Endothelial cell of umbilical vein (primary cell): Measurements from ENCODE around the gene COL4A2.

Experiments
- CTCF ChIP-seq, 2 donors: IDR thresholded peaks; 1 replicate in 1 of 2; 2 replicates in 1 of 2; pipeline ENCODE4 v1.5.1; 2011; ENCODE audit warnings: low read length in 2 of 2, mild to moderate bottlenecking in 2 of 2, moderate library complexity in 2 of 2, control low read depth in 1 of 2, inconsistent platforms in 1 of 2, low read depth in 1 of 2; ENCODE audit not compliant: insufficient read depth in 1 of 2; ENCODE audit errors: extremely low read depth in 1 of 2
- EZH2 ChIP-seq: IDR thresholded peaks from 2 replicates; pipeline ENCODE4 v1.6.1; 2012; ENCODE audit warnings: borderline replicate concordance, low read depth, mild to moderate bottlenecking, moderate library complexity, low read length, inconsistent platforms; ENCODE audit not compliant: severe bottlenecking
- FOS ChIP-seq: IDR thresholded peaks from 2 replicates; pipeline ENCODE4 v1.6.1; 2011; ENCODE audit warnings: mild to moderate bottlenecking, low read length, moderate library complexity, borderline replicate concordance; ENCODE audit not compliant: insufficient read depth
- MAX ChIP-seq: IDR thresholded peaks from 2 replicates; pipeline ENCODE4 v1.6.1; 2011; ENCODE audit not compliant: insufficient read depth, insufficient read length
- POLR2A ChIP-seq: IDR thresholded peaks from 2 replicates; pipeline ENCODE4 v1.6.1; 2012; ENCODE audit warnings: low read depth, mild to moderate bottlenecking, control low read depth, low read length
- POLR2AphosphoS5 ChIP-seq: IDR thresholded peaks from 2 replicates; pipeline ENCODE4 v1.6.1; 2012; ENCODE audit warnings: low read depth, mild to moderate bottlenecking, control low read depth, low read length, moderate library complexity; ENCODE audit not compliant: insufficient read depth

GRCh38 chr13:110475550-110476219 is 168.6 kb downstream of the COL4A2 start:
- TF ChIP-seq POLR2AphosphoS5, result no peak
- no peak for TF ChIP-seq POLR2A
- TF ChIP-seq MAX, result no peak
- no peak for TF ChIP-seq FOS
- no peak for TF ChIP-seq CTCF (IDR thresholded peaks at IDR 0.05; ENCODE audit: extremely low read depth in 1 of 2, insufficient read depth in 1 of 2, low read depth in 1 of 2, low read length in 2 of 2)
- TF ChIP-seq EZH2, result no peak
